RPMI8226 (cell line): Measurements from ENCODE around the gene C19orf38.
"Not testable (repeated sequence)": the region's sequence is repeated elsewhere in the genome, so short reads cannot be mapped to it uniquely, and the experiment has no call there.

Source experiments
- DNase-seq: peaks from one replicate; pipeline ENCODE4 v3.0.0-alpha.2; 2015

Gene C19orf38

GRCh38 chr19:10852098-10852800, 4.0 kb downstream of the C19orf38 start:
- no peak for DNase-seq

GRCh38 chr19:10852941-10853340, 4.7 kb downstream of the C19orf38 start:
- no peak for DNase-seq

GRCh38 chr19:10854350-10855089, 6.3 kb downstream of the C19orf38 start:
- no peak for DNase-seq

GRCh38 chr19:10855879-10856522, 7.8 kb downstream of the C19orf38 start:
- DNase-seq, result peak; percentile 56

GRCh38 chr19:10856899-10857298, 8.7 kb downstream of the C19orf38 start:
- not testable (repeated sequence) for DNase-seq

GRCh38 chr19:10858204-10858828, 10.1 kb downstream of the C19orf38 start:
- DNase-seq, result no peak

- DNase-seq, result peak; percentile 51
Observed at GRCh38 chr19:10861103-10861651, 13.0 kb downstream of the C19orf38 start.

GRCh38 chr19:10862561-10863106, 14.4 kb downstream of the C19orf38 start:
- DNase-seq, result no peak

- no peak for DNase-seq
Observed at GRCh38 chr19:10863107-10863717, 15.0 kb downstream of the C19orf38 start.

GRCh38 chr19:10864538-10864899, 16.3 kb downstream of the C19orf38 start:
- DNase-seq, result peak; percentile 84

GRCh38 chr19:10866495-10866894, 18.3 kb downstream of the C19orf38 start:
- DNase-seq, result no peak

- no peak for DNase-seq
Observed at GRCh38 chr19:10868872-10869547, 20.8 kb downstream of the C19orf38 start.

- not testable (repeated sequence) for DNase-seq
Observed at GRCh38 chr19:10869872-10870311, 21.7 kb downstream of the C19orf38 start.

GRCh38 chr19:10870501-10870954, 22.3 kb downstream of the C19orf38 start:
- no peak for DNase-seq

- DNase-seq, result peak; percentile 97
Observed at GRCh38 chr19:10870955-10871603, 22.9 kb downstream of the C19orf38 start, which contains the start of gene CARM1. Gene CARM1 (plus strand): TSS chr19:10871553. CDS start chr19:10871703, 150 bp downstream.

- peak; percentile 34 for DNase-seq
Observed at GRCh38 chr19:10871711-10872545, 23.7 kb downstream of the C19orf38 start.

GRCh38 chr19:10872546-10873107, 24.4 kb downstream of the C19orf38 start:
- no peak for DNase-seq

- no peak for DNase-seq
Observed at GRCh38 chr19:10874024-10874423, 25.8 kb downstream of the C19orf38 start.

GRCh38 chr19:10876459-10877240, 28.4 kb downstream of the C19orf38 start:
- no peak for DNase-seq
